Measurements from ENCODE around the gene SH3BGR. TPM values are rescaled to one million over a fixed set of nuclear protein-coding genes. Genes with fewer than 3 reads are reported as not detected.

Gene SH3BGR
- total RNA-seq, 1 donor = 1.4 TPM

GRCh38 chr21:39499156-39499555 is 47.4 kb downstream of the SH3BGR start:
- DNase-seq (ENCODE audit: insufficient read length, low spot score, missing footprints) = no peak
- TF ChIP-seq CTCF (IDR thresholded peaks at IDR 0.05; ENCODE audit: extremely low read depth, low read depth, low read length) = no peak

GRCh38 chr21:39502631-39503030 is 50.9 kb downstream of the SH3BGR start:
- Histone ChIP-seq H3K4me1 (ENCODE audit: insufficient read depth, low read length) (no peaks in the 10 kb centered on the region), H3K27me3 (ENCODE audit: insufficient read depth, low read length) (no peaks in the 10 kb centered on the region), H3K79me2 (ENCODE audit: insufficient read depth, low read length) (no peaks in the 10 kb centered on the region), H3K4me3 (ENCODE audit: insufficient read depth, low read length) (no peak overlapping the region), H3K36me3 (ENCODE audit: insufficient read depth, low read length) (no peaks in the 10 kb centered on the region), H3K9me3 (ENCODE audit: low read depth, low read length) (no peaks in the 10 kb centered on the region), H3K4me2 (ENCODE audit: insufficient read depth, low read length) (no peak overlapping the region), H2AFZ (ENCODE audit: low read length) (no peak overlapping the region), H3K27ac (ENCODE audit: low read depth, low read length) (no peak overlapping the region), H4K20me1 (ENCODE audit: insufficient read depth, low read length) (no peaks in the 10 kb centered on the region)
- peak; percentile 31 for DNase-seq (ENCODE audit: insufficient read length, low spot score, missing footprints)
- TF ChIP-seq CTCF (IDR thresholded peaks at IDR 0.05; ENCODE audit: extremely low read depth, low read depth, low read length) = no peak

More at GRCh38 chr21:39499156-39499555, 47.4 kb downstream of the SH3BGR start:
- Histone ChIP-seq H3K27me3 (ENCODE audit: insufficient read depth, low read length) (no peaks in the 10 kb centered on the region), H4K20me1 (ENCODE audit: insufficient read depth, low read length) (no peaks in the 10 kb centered on the region), H3K4me1 (ENCODE audit: insufficient read depth, low read length) (no peaks in the 10 kb centered on the region), H3K79me2 (ENCODE audit: insufficient read depth, low read length) (no peaks in the 10 kb centered on the region), H3K4me2 (ENCODE audit: insufficient read depth, low read length) (no peak overlapping the region), H3K9me3 (ENCODE audit: low read depth, low read length) (no peaks in the 10 kb centered on the region), H3K4me3 (ENCODE audit: insufficient read depth, low read length) (no peak overlapping the region), H3K27ac (ENCODE audit: low read depth, low read length) (no peak overlapping the region), H3K36me3 (ENCODE audit: insufficient read depth, low read length) (no peaks in the 10 kb centered on the region), H2AFZ (ENCODE audit: low read length) (no peak overlapping the region)

GRCh38 chr21:39503123-39503762 is 51.5 kb downstream of the SH3BGR start:
- Histone ChIP-seq H4K20me1 (ENCODE audit: insufficient read depth, low read length) (no peaks in the 10 kb centered on the region), H3K36me3 (ENCODE audit: insufficient read depth, low read length) (no peaks in the 10 kb centered on the region), H3K4me3 (ENCODE audit: insufficient read depth, low read length) (no peak overlapping the region), H2AFZ (ENCODE audit: low read length) (no peak overlapping the region), H3K4me1 (ENCODE audit: insufficient read depth, low read length) (no peaks in the 10 kb centered on the region), H3K27me3 (ENCODE audit: insufficient read depth, low read length) (no peaks in the 10 kb centered on the region), H3K9me3 (ENCODE audit: low read depth, low read length) (no peaks in the 10 kb centered on the region), H3K79me2 (ENCODE audit: insufficient read depth, low read length) (no peaks in the 10 kb centered on the region), H3K4me2 (ENCODE audit: insufficient read depth, low read length) (no peak overlapping the region), H3K27ac (ENCODE audit: low read depth, low read length) (no peak overlapping the region)
- no peak for DNase-seq (ENCODE audit: insufficient read length, low spot score, missing footprints)
- TF ChIP-seq CTCF (IDR thresholded peaks at IDR 0.05; ENCODE audit: extremely low read depth, low read depth, low read length) = no peak

- no peaks in the 10 kb centered on the region for H3K4me1 ChIP-seq (ENCODE audit: insufficient read depth, low read length)
- DNase-seq (ENCODE audit: insufficient read length, low spot score, missing footprints) = no peak
- H3K9me3 ChIP-seq (ENCODE audit: low read depth, low read length) = no peaks in the 10 kb centered on the region
- H3K4me2 ChIP-seq (ENCODE audit: insufficient read depth, low read length) = no peak overlapping the region
- no peak for TF ChIP-seq CTCF (IDR thresholded peaks at IDR 0.05; ENCODE audit: extremely low read depth, low read depth, low read length)
- H3K4me3 ChIP-seq (ENCODE audit: insufficient read depth, low read length) = no peak overlapping the region
- no peaks in the 10 kb centered on the region for H4K20me1 ChIP-seq (ENCODE audit: insufficient read depth, low read length)
- no peak overlapping the region for H3K27ac ChIP-seq (ENCODE audit: low read depth, low read length)
- H3K36me3 ChIP-seq (ENCODE audit: insufficient read depth, low read length) = no peaks in the 10 kb centered on the region
- H3K27me3 ChIP-seq (ENCODE audit: insufficient read depth, low read length) = no peaks in the 10 kb centered on the region
- H3K79me2 ChIP-seq (ENCODE audit: insufficient read depth, low read length) = no peaks in the 10 kb centered on the region
- no peak overlapping the region for H2AFZ ChIP-seq (ENCODE audit: low read length)
Measured at GRCh38 chr21:39504230-39504629, 52.5 kb downstream of the SH3BGR start.
